Ishikawa (cell line): Measurements from ENCODE around the gene CLSTN2.

Source experiments
- EGR1 ChIP-seq: IDR thresholded peaks from 2 replicates; pipeline ENCODE4 v1.6.1; 2012
- EP300 ChIP-seq: IDR thresholded peaks from 2 replicates; pipeline ENCODE4 v1.6.1; 2012; ENCODE audit warnings: borderline replicate concordance
- MAX ChIP-seq: IDR thresholded peaks from 2 replicates; pipeline ENCODE4 v1.6.1; 2012
- NFIC ChIP-seq: IDR thresholded peaks from 2 replicates; pipeline ENCODE4 v1.6.1; 2012
- REST ChIP-seq: IDR thresholded peaks from 2 replicates; pipeline ENCODE4 v1.6.1; 2012; ENCODE audit warnings: low read depth, mild to moderate bottlenecking
- TAF1 ChIP-seq: IDR thresholded peaks from 2 replicates; pipeline ENCODE4 v1.6.1; 2012; ENCODE audit warnings: low read depth, mild to moderate bottlenecking
- TCF12 ChIP-seq: IDR thresholded peaks from 2 replicates; pipeline ENCODE4 v1.6.1; 2012; ENCODE audit warnings: low read depth
- TEAD4 ChIP-seq: IDR thresholded peaks from 2 replicates; pipeline ENCODE4 v1.6.1; 2012
- YY1 ChIP-seq: IDR thresholded peaks from 2 replicates; pipeline ENCODE4 v1.6.1; 2012; ENCODE audit warnings: low read depth
- ZBTB7A ChIP-seq: IDR thresholded peaks from 2 replicates; pipeline ENCODE4 v1.6.1; 2012; ENCODE audit warnings: low read depth

- no peak for TF ChIP-seq EGR1
- TF ChIP-seq NFIC: no peak
- no peak for TF ChIP-seq MAX
- no peak for TF ChIP-seq TAF1
- TF ChIP-seq EP300: no peak
- no peak for TF ChIP-seq TCF12
- no peak for TF ChIP-seq REST
- no peak for TF ChIP-seq YY1
- no peak for TF ChIP-seq TEAD4
- TF ChIP-seq ZBTB7A: no peak
These were observed 159.5 kb downstream of the CLSTN2 start for GRCh38 chr3:140094487-140094886.
